ENCODE measurements around the gene LIME1. TPM values are rescaled to one million over a fixed set of nuclear protein-coding genes. Genes with fewer than 3 reads are reported as not detected.

LIME1 gene
- polyA plus RNA-seq, 1 experiment = 1.5 TPM

DNA sequence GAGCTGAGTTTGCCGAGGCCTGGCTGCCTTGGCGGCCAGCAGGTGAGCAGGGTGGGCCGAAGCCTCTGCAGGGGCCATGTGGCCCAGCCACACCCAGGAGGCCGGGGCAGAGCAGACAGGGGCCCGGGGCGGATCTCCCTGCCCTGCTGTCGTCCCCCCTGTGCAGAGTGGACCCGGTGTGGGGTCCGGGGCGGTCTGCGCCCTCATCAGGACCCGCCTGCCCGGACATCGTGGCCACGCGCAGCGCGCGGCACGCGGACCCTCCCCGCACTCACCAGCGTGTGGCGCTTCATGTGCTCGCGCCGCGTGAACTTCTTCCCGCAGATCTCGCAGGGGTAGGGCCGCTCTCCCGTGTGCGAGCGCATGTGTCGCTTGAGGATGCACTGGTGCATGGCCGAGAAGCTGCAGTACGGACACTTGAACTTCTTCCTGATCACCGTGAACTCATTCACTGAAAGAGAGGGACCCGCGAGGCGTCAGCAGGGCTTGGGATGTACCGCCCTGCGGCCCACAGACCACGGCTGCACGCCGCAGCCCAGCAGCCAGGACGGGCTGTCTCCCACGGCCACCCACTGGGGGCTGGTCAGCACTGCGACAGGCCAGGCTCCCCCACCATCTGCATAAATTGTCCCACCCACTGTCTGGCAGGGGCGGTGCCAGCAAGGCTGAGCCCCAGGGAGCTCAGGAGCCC lies 16.1 kb downstream of the LIME1 start:
- H3K9me3 ChIP-seq (ENCODE audit: control insufficient read depth, insufficient read depth, low read length) = peaks cover 5% of the 10 kb centered on the region; the same call in 1 of the 2 replicates
- H3K27ac ChIP-seq (ENCODE audit: low read depth, low read length) = no peak overlapping the region
- TF ChIP-seq, protein P1, sequence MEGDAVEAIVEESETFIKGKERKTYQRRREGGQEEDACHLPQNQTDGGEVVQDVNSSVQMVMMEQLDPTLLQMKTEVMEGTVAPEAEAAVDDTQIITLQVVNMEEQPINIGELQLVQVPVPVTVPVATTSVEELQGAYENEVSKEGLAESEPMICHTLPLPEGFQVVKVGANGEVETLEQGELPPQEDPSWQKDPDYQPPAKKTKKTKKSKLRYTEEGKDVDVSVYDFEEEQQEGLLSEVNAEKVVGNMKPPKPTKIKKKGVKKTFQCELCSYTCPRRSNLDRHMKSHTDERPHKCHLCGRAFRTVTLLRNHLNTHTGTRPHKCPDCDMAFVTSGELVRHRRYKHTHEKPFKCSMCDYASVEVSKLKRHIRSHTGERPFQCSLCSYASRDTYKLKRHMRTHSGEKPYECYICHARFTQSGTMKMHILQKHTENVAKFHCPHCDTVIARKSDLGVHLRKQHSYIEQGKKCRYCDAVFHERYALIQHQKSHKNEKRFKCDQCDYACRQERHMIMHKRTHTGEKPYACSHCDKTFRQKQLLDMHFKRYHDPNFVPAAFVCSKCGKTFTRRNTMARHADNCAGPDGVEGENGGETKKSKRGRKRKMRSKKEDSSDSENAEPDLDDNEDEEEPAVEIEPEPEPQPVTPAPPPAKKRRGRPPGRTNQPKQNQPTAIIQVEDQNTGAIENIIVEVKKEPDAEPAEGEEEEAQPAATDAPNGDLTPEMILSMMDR (IDR thresholded peaks at IDR 0.05; ENCODE audit: low read depth, low read length) = no peak
- no peak overlapping the region for H3K4me3 ChIP-seq (ENCODE audit: low read depth, low read length)
- no peaks in the 10 kb centered on the region for H3K27me3 ChIP-seq (ENCODE audit: control insufficient read depth, insufficient read depth, low read length)
- ChIA-PET POLR2A (no interaction called here), CTCF (interaction anchor here (0.6 kb wide), 1 partner anchor 13 kb away, joined by 4 read pairs; no protein-coding TSS in a partner anchor)
- DNase-seq (ENCODE audit: low read depth, low spot score) = no peak

DNA sequence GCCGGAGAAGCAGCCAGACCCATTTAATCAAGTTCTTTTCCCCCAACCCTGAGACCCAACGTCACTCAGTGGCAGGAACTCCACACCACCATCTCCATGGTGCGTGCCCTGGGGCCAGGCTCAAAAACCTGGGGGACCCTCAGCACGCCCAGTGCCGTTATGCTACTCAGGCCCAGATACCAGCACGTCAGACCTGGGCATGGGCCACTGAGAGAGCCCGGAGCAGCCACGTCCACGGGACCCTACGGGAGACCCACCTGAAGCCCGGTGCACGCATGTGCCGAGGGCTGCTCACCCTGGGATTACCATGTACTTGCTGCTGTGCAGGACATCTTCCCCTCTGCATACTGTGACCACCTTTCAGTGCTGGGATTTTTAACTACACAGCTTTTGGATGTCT lies 16.9 kb downstream of the LIME1 start:
- TF ChIP-seq, protein P1 (IDR thresholded peaks at IDR 0.05; ENCODE audit: low read depth, low read length) = no peak
- ChIA-PET CTCF (no interaction called here), POLR2A (interaction anchor here (1.6 kb wide), 1 partner anchor 112 kb away, joined by 5 read pairs; the partner anchor contains the start of gene TPD52L2)
- Histone ChIP-seq H3K27me3 (ENCODE audit: control insufficient read depth, insufficient read depth, low read length) (no peaks in the 10 kb centered on the region), H3K4me3 (ENCODE audit: low read depth, low read length) (no peak overlapping the region), H3K9me3 (ENCODE audit: control insufficient read depth, insufficient read depth, low read length) (peaks cover 5% of the 10 kb centered on the region; the same call in 1 of the 2 replicates), H3K27ac (ENCODE audit: low read depth, low read length) (no peak overlapping the region)
- no peak for DNase-seq (ENCODE audit: low read depth, low spot score)

DNA sequence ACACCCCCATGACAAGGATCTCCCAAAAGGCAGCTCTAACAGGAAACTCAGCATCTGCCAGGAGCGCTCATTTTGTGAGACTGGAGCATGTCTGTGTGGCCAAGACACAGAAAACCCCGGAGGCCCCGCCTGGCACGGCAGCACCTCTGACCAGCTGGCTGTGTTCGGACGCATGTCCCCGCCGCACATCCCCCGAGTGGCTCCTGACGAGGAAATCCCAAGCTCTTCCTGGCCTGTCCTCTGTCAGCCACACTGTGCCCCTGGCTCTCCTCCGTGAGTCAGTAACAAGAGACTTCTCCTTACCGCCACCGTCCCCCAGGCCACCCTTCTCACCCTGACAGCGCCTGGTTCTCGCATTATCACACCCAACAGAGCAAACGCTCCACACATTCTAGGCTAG lies 17.5 kb downstream of the LIME1 start:
- CTCF ChIA-PET = no interaction called here
- DNase-seq (ENCODE audit: low read depth, low spot score) = no peak
- H3K4me3 ChIP-seq (ENCODE audit: low read depth, low read length) = no peak overlapping the region
- no peak overlapping the region for H3K27ac ChIP-seq (ENCODE audit: low read depth, low read length)
- POLR2A ChIA-PET = interaction anchor here (1.6 kb wide), 1 partner anchor 111 kb away, joined by 5 read pairs; the partner anchor contains the start of gene TPD52L2
- peaks cover 5% of the 10 kb centered on the region; the same call in 1 of the 2 replicates for H3K9me3 ChIP-seq (ENCODE audit: control insufficient read depth, insufficient read depth, low read length)
- TF ChIP-seq, protein P1 (IDR thresholded peaks at IDR 0.05; ENCODE audit: low read depth, low read length) = no peak
- no peaks in the 10 kb centered on the region for H3K27me3 ChIP-seq (ENCODE audit: control insufficient read depth, insufficient read depth, low read length)

DNA sequence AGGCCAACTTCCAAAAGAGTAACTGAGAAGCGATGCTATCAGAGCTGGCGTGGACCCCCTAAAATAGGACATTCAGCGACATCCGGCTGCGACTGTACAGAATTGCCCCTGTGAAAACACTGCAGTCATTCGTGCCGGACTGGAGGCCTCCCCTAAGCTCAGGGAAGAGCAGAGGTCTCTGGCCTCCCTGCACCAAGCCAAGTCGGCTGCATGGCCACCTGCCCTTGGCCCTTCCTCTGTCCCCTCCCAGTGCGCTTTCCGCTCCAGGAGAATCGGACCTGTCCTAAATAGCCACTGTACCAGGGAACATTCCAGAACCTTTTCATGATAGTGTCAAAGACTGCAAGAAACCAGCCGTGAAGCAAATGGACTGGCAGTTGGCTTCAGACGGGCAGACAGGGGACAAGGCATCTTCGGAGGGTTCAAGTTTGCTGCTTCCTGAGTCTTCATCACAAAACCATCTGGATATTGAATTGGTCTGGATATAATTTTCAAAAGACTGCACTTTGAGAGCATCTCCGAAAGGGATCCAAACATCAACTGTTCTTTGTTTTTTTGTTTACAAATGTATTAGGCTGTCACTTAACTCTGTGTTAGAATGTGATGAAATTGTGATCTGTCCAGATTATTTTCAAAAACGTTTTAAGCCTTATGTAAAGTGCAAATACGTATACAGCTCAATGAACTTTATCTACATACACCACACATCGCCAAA lies 19.6 kb downstream of the LIME1 start:
- no peak overlapping the region for H3K4me3 ChIP-seq (ENCODE audit: low read depth, low read length)
- ChIA-PET CTCF (interaction anchor here (1.2 kb wide), 1 partner anchor 219 kb away, joined by 3 read pairs; the partner anchor contains the start of gene PTK6), POLR2A (no interaction called here)
- TF ChIP-seq, protein P1 (IDR thresholded peaks at IDR 0.05; ENCODE audit: low read depth, low read length) = no peak
- H3K27ac ChIP-seq (ENCODE audit: low read depth, low read length) = no peak overlapping the region
- H3K27me3 ChIP-seq (ENCODE audit: control insufficient read depth, insufficient read depth, low read length) = no peaks in the 10 kb centered on the region
- no peak for DNase-seq (ENCODE audit: low read depth, low spot score)
- H3K9me3 ChIP-seq (ENCODE audit: control insufficient read depth, insufficient read depth, low read length) = peaks cover 5% of the 10 kb centered on the region; the same call in 1 of the 2 replicates

DNA sequence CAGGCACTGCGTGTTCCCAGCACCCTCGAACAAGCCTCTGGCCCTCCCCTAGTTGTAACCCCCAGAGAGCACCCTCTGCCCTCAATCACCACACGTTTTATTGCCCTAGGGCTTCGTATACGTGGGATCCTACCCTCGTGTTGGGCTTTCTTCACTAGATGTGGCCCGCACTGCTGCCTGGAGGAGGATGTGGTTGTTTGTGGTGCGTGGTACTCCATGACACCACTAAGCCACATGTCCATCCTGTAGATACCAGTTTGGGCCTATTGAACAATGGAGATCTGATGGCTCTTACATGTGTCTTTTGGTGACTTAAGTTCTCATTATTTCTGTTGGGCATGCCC lies 20.2 kb downstream of the LIME1 start:
- Histone ChIP-seq H3K27me3 (ENCODE audit: control insufficient read depth, insufficient read depth, low read length) (no peaks in the 10 kb centered on the region), H3K9me3 (ENCODE audit: control insufficient read depth, insufficient read depth, low read length) (peaks cover 5% of the 10 kb centered on the region; the same call in 1 of the 2 replicates), H3K4me3 (ENCODE audit: low read depth, low read length) (no peak overlapping the region), H3K27ac (ENCODE audit: low read depth, low read length) (no peak overlapping the region)
- no peak for DNase-seq (ENCODE audit: low read depth, low spot score)
- ChIA-PET CTCF (no interaction called here), POLR2A (no interaction called here)
- TF ChIP-seq, protein P1 (IDR thresholded peaks at IDR 0.05; ENCODE audit: low read depth, low read length) = no peak

Data from AG04450 (cell line).